K562 (cell line): ENCODE results near the gene YARS1. TPM values are rescaled to one million over a fixed set of nuclear protein-coding genes. Genes with fewer than 3 reads are reported as not detected.

Experiments
- ATF3 ChIP-seq, 2 experiments: fragments of 450-650 bp in 1 of 2; sonication (generic) in 1 of 2; formaldehyde crosslinking in 1 of 2; IDR thresholded peaks in 1 of 2; conservative IDR thresholded peaks in 1 of 2; 2 replicates each; pipeline versions ENCODE4 v1.6.1 to v1.8.1; 2016 to 2023; ENCODE audit warnings: mild to moderate bottlenecking in 2 of 2, moderate library complexity in 2 of 2, inconsistent platforms in 1 of 2, missing genetic modification reagents in 1 of 2
- BDP1 ChIP-seq: IDR thresholded peaks from 3 replicates; pipeline ENCODE4 v1.6.1; 2011; ENCODE audit not compliant: insufficient read length, insufficient read depth
- CEBPB ChIP-seq: fragments of 450-650 bp; IDR thresholded peaks from 2 replicates; pipeline ENCODE4 v1.6.1; 2016; ENCODE audit warnings: missing genetic modification characterization, missing compliant biosample characterization
- CREM ChIP-seq: IDR thresholded peaks from 2 replicates; pipeline ENCODE4 v1.6.1; 2014; ENCODE audit warnings: antibody characterized with exemption, low read depth
- EP300 ChIP-seq: IDR thresholded peaks from 2 replicates; pipeline ENCODE4 v1.6.1; 2012; ENCODE audit warnings: low read length, improper control_type of control experiment
- FOS ChIP-seq: IDR thresholded peaks from 3 replicates; pipeline ENCODE4 v1.6.1; 2011; ENCODE audit not compliant: insufficient read length; ENCODE audit errors: extremely low read depth
- FOXA1 ChIP-seq: fragments of 450-650 bp; IDR thresholded peaks from 2 replicates; pipeline ENCODE4 v1.6.1; 2016; ENCODE audit warnings: mild to moderate bottlenecking, borderline replicate concordance
- LEF1 ChIP-seq: fragments of 450-650 bp; IDR thresholded peaks from 2 replicates; pipeline ENCODE4 v1.6.1; 2016; ENCODE audit warnings: mild to moderate bottlenecking
- MEF2D ChIP-seq: conservative IDR thresholded peaks from 2 replicates; pipeline ENCODE4 v1.6.1; 2016; ENCODE audit warnings: low read depth, missing genetic modification characterization, missing compliant biosample characterization
- RBM34 ChIP-seq: fragments of 200-400 bp; formaldehyde crosslinking; IDR thresholded peaks from 2 replicates; pipeline ENCODE4 v1.6.1; 2018; ENCODE audit warnings: low read length, borderline replicate concordance; ENCODE audit not compliant: insufficient read depth
- SRSF1 ChIP-seq: fragments of 200-400 bp; formaldehyde crosslinking; IDR thresholded peaks from 2 replicates; pipeline ENCODE4 v1.6.1; 2017; ENCODE audit warnings: mild to moderate bottlenecking, low read depth, low read length, moderate library complexity
- TCF7 ChIP-seq: sonication (generic); IDR thresholded peaks from 2 replicates; pipeline ENCODE4 v1.6.1; 2016; ENCODE audit warnings: antibody characterized with exemption, borderline replicate concordance
- THAP12 ChIP-seq: fragments of 250-450 bp; sonication (Bioruptor Pico); IDR thresholded peaks from 2 replicates; pipeline ENCODE4 v1.9.0; 2021; ENCODE audit warnings: mild to moderate bottlenecking, inconsistent platforms
- THRAP3 ChIP-seq: fragments of 450-650 bp; IDR thresholded peaks from 2 replicates; pipeline ENCODE4 v1.6.1; 2016; ENCODE audit warnings: mild to moderate bottlenecking, inconsistent platforms, borderline replicate concordance
- ZNF165 ChIP-seq: fragments of 250-450 bp; sonication (Bioruptor Pico); IDR thresholded peaks from 2 replicates; pipeline ENCODE4 v1.4.0; 2020; ENCODE audit warnings: borderline replicate concordance
- ZNF277 ChIP-seq: fragments of 250-450 bp; sonication (Bioruptor Pico); IDR thresholded peaks from 2 replicates; pipeline ENCODE4 v1.8.0; 2022; ENCODE audit warnings: inconsistent platforms, mild to moderate bottlenecking, moderate library complexity, borderline replicate concordance
- ZNF511 ChIP-seq: sonication (generic); formaldehyde crosslinking; IDR thresholded peaks from 2 replicates; pipeline ENCODE4 v1.8.0; 2022; ENCODE audit warnings: mild to moderate bottlenecking, missing genetic modification reagents
- ZNF655 ChIP-seq: fragments of 250-450 bp; sonication (Bioruptor Pico); IDR thresholded peaks from 2 replicates; pipeline ENCODE4 v1.5.0; 2021
- ZZZ3 ChIP-seq: fragments of 450-650 bp; IDR thresholded peaks from 2 replicates; pipeline ENCODE4 v1.6.1; 2016; ENCODE audit warnings: antibody characterized with exemption, mild to moderate bottlenecking, moderate library complexity
- polyA plus RNA-seq, 8 experiments: library from polyadenylated mRNA; depleted of rRNA in 4 of 8; stranded (reverse) in 5 of 8; unstranded in 3 of 8; fragments of >200 nt; fragmentation: Nextera tagmentation in 2 of 8; fragmentation: Illumina TruSeq in 1 of 8; extraction: Ambion mirVana in 2 of 8; extraction: Trizol in 1 of 8; gene quantifications; 2 replicates each; pipeline versions ENCODE4 v1.2.1 to v1.2.3, GENCODE V29; 2011 to 2014; ENCODE audit warnings: inconsistent platforms in 1 of 8, missing spikeins in 1 of 8
- total RNA-seq, 7 experiments: library from RNA; depleted of rRNA in 6 of 7; stranded (reverse); fragments of >200 nt in 6 of 7; fragmentation: Illumina TruSeq in 2 of 7; extraction: Trizol in 2 of 7; gene quantifications; 2 replicates each; pipeline versions ENCODE4 v1.2.1 to v1.2.3, GENCODE V29; 2011 to 2021; ENCODE audit warnings: low replicate concordance in 1 of 7

Gene YARS1
- total and polyA plus RNA-seq, 9 of the 15 experiments (the other 6 are each of a cell fraction or from before 2014, with no cell fraction given), result 66.2 to 336 (median 201) TPM

- TF ChIP-seq ZNF655 (CRISPR knock-in tag) (no peak), BDP1 (no peak), CREM (no peak), ZNF277 (CRISPR knock-in tag) (no peak), CEBPB (tag) (peak; percentile 56; the same call in 1 of the 2 replicates), FOXA1 (no peak), ZZZ3 (no peak), THAP12 (CRISPR knock-in tag) (no peak), FOS (no peak), MEF2D (tag) (no peak), TCF7 (no peak), ATF3 (IDR thresholded peaks at IDR 0.05) (no peak), ATF3 (CRISPR knock-in tag; conservative IDR thresholded peaks at IDR 0.05) (no peak), RBM34 (no peak), EP300 (no peak), ZNF165 (no peak), LEF1 (no peak), SRSF1 (no peak), ZNF511 (CRISPR knock-in tag) (peak; percentile 72; the same call in 1 of the 2 replicates), THRAP3 (no peak)
Observed at GRCh38 chr1:32758795-32759430, 58.2 kb downstream of the YARS1 start (continued).
